Endothelial cell of umbilical vein (primary cell): ENCODE measurements around the gene LACTB. TPM values are rescaled to one million over a fixed set of nuclear protein-coding genes. Genes with fewer than 3 reads are reported as not detected.

Source experiments
- BruUV-seq: library from RNA; stranded (reverse); fragments of 400-500 nt; replicated peaks from 2 replicates; lab custom pipeline; 2021; lab: Mats Ljungman, UMichigan
- CTCF ChIA-PET: fragments of 300-600, 350-600 bp; sonication (Branson Sonifier 250); formaldehyde crosslinking; loops from one replicate; lab custom pipeline; 2021; ENCODE audit warnings: antibody characterized with exemption, inconsistent platforms; lab: Charles Lee
- POLR2A ChIA-PET: fragments of 300-600, 350-600 bp; sonication (Branson Sonifier 250); formaldehyde crosslinking; loops from one replicate; lab custom pipeline; 2021; ENCODE audit warnings: antibody characterized with exemption, inconsistent platforms; lab: Charles Lee
- DNase-seq: peaks from one replicate; pipeline ENCODE4 v3.0.0-alpha.2; 2011; ENCODE audit warnings: low read depth, low spot score
- FAIRE-seq: peaks from 2 replicates; lab custom pipeline; 2011; peaks lifted over from hg19 to GRCh38; lab: Jason Lieb, UNC
- H2AFZ ChIP-seq: 2 replicates; pipeline ENCODE4 v1.6.0; 2012; ENCODE audit warnings: low read depth, low read length, control low read depth, inconsistent platforms
- H3K27ac ChIP-seq: 2 replicates; pipeline ENCODE4 v1.5.1; 2011; ENCODE audit warnings: low read depth, mild to moderate bottlenecking, control low read depth, low read length, moderate library complexity; ENCODE audit not compliant: insufficient read depth
- H3K27me3 ChIP-seq, 2 experiments: 2 replicates each; pipeline versions ENCODE4 v1.6.0 to v1.6.1; 2011; ENCODE audit warnings: low read length in 2 of 2, mixed read lengths in 1 of 2; ENCODE audit not compliant: control insufficient read depth in 2 of 2, insufficient read depth in 2 of 2
- H3K36me3 ChIP-seq, 2 experiments: 2 replicates in 1 of 2; 3 replicates in 1 of 2; pipeline ENCODE4 v1.5.1; 2011; ENCODE audit warnings: low read length in 2 of 2, mild to moderate bottlenecking in 1 of 2, moderate library complexity in 1 of 2; ENCODE audit not compliant: control insufficient read depth in 2 of 2, insufficient read depth in 2 of 2; ENCODE audit errors: extremely low read depth in 1 of 2
- H3K4me1 ChIP-seq: 3 replicates; pipeline ENCODE4 v1.5.1; 2011; ENCODE audit warnings: mild to moderate bottlenecking, low read length; ENCODE audit not compliant: control insufficient read depth, insufficient read depth; ENCODE audit errors: extremely low read depth
- H3K4me2 ChIP-seq: 2 replicates; pipeline ENCODE4 v1.6.1; 2011; ENCODE audit warnings: low read length, control low read depth, mixed read lengths; ENCODE audit not compliant: insufficient read depth
- H3K4me3 ChIP-seq, 3 experiments: fragments of 200-600 bp in 1 of 3; sonication (generic), shearing (Covaris generic) in 1 of 3; replicated peaks in 1 of 3; 2 replicates each; pipeline ENCODE4 v1.5.1; 2011 to 2016; ENCODE audit warnings: control low read depth in 3 of 3, low read length in 3 of 3, mild to moderate bottlenecking in 2 of 3, inconsistent platforms in 1 of 3, low read depth in 1 of 3, moderate library complexity in 1 of 3; ENCODE audit not compliant: insufficient read depth in 1 of 3
- H3K79me2 ChIP-seq: 2 replicates; pipeline ENCODE4 v1.6.0; 2012; ENCODE audit warnings: low read length, inconsistent platforms; ENCODE audit not compliant: control insufficient read depth, insufficient read depth
- H3K9ac ChIP-seq: replicated peaks from 2 replicates; pipeline ENCODE3; 2011; ENCODE audit warnings: low read length, control low read depth; ENCODE audit not compliant: insufficient read depth; ENCODE audit errors: extremely low read depth
- H3K9me1 ChIP-seq: replicated peaks from 3 replicates; pipeline ENCODE4 v1.6.0; 2011; ENCODE audit warnings: mild to moderate bottlenecking, low read length; ENCODE audit not compliant: control insufficient read depth, insufficient read depth; ENCODE audit errors: extremely low read depth
- H3K9me3 ChIP-seq: replicated peaks from 2 replicates; pipeline ENCODE4 v1.5.1; 2012; ENCODE audit warnings: low read length, inconsistent platforms; ENCODE audit not compliant: control insufficient read depth, insufficient read depth
- H4K20me1 ChIP-seq: replicated peaks from 2 replicates; pipeline ENCODE3; 2011; ENCODE audit warnings: mild to moderate bottlenecking, low read length; ENCODE audit not compliant: control insufficient read depth, insufficient read depth; ENCODE audit errors: extremely low read depth
- CTCF ChIP-seq, 2 donors: IDR thresholded peaks; 1 replicate in 1 of 2; 2 replicates in 1 of 2; pipeline ENCODE4 v1.5.1; 2011; ENCODE audit warnings: low read length in 2 of 2, mild to moderate bottlenecking in 2 of 2, moderate library complexity in 2 of 2, control low read depth in 1 of 2, inconsistent platforms in 1 of 2, low read depth in 1 of 2; ENCODE audit not compliant: insufficient read depth in 1 of 2; ENCODE audit errors: extremely low read depth in 1 of 2
- EZH2 ChIP-seq: IDR thresholded peaks from 2 replicates; pipeline ENCODE4 v1.6.1; 2012; ENCODE audit warnings: borderline replicate concordance, low read depth, mild to moderate bottlenecking, moderate library complexity, low read length, inconsistent platforms; ENCODE audit not compliant: severe bottlenecking
- FOS ChIP-seq: IDR thresholded peaks from 2 replicates; pipeline ENCODE4 v1.6.1; 2011; ENCODE audit warnings: mild to moderate bottlenecking, low read length, moderate library complexity, borderline replicate concordance; ENCODE audit not compliant: insufficient read depth
- GATA2 ChIP-seq: IDR thresholded peaks from 2 replicates; pipeline ENCODE4 v1.7.0; 2011; ENCODE audit warnings: low read depth, mild to moderate bottlenecking, moderate library complexity, mixed read lengths, low read length; ENCODE audit not compliant: insufficient read length, insufficient read depth
- JUN ChIP-seq: IDR thresholded peaks from 2 replicates; pipeline ENCODE4 v1.6.1; 2011; ENCODE audit warnings: borderline replicate concordance, low read depth; ENCODE audit not compliant: insufficient read length, insufficient read depth
- MAX ChIP-seq: IDR thresholded peaks from 2 replicates; pipeline ENCODE4 v1.6.1; 2011; ENCODE audit not compliant: insufficient read depth, insufficient read length
- MYC ChIP-seq: IDR thresholded peaks from one replicate; pipeline ENCODE4 v1.6.1; 2011; ENCODE audit warnings: mild to moderate bottlenecking, low read depth, low read length
- POLR2A ChIP-seq: IDR thresholded peaks from 2 replicates; pipeline ENCODE4 v1.6.1; 2012; ENCODE audit warnings: low read depth, mild to moderate bottlenecking, control low read depth, low read length
- POLR2AphosphoS5 ChIP-seq: IDR thresholded peaks from 2 replicates; pipeline ENCODE4 v1.6.1; 2012; ENCODE audit warnings: low read depth, mild to moderate bottlenecking, control low read depth, low read length, moderate library complexity; ENCODE audit not compliant: insufficient read depth
- dilution Hi-C: fragments of 300-500 bp; cut with MboI; formaldehyde crosslinking; loops from one replicate; pipeline ENCODE4 v1.15.0; 2019; ENCODE audit warnings: low sequenced_read_pairs; ENCODE audit not compliant: extremely low pct_ligation_motif_present
- intact Hi-C: fragments of 100-400 bp; cut with micrococcal nuclease; formaldehyde crosslinking; loops from one replicate; pipeline ENCODE4 v1.10.0; 2022
- polyA plus RNA-seq, 4 experiments: library from polyadenylated mRNA; depleted of rRNA in 3 of 4; stranded (reverse) in 3 of 4; unstranded in 1 of 4; fragments of >200 nt; gene quantifications; 2 replicates each; pipeline versions ENCODE4 v1.2.1 to v1.2.3, GENCODE V29; 2011 to 2012; ENCODE audit warnings: missing spikeins in 1 of 4
- total RNA-seq: library from RNA; stranded (reverse); gene quantifications from 2 replicates; pipeline ENCODE4 v1.2.3, GENCODE V29; 2021

LACTB gene
- total and polyA plus RNA-seq, 2 donors (not counting 3 experiments of a cell fraction or from before 2014, with no cell fraction given), result 14.0 to 26.1 TPM

GRCh38 chr15:63084806-63085205 is 36.9 kb upstream of the LACTB start:
- no peak for FAIRE-seq
- POLR2A ChIA-PET, result no interaction called here

More at GRCh38 chr15:63084806-63085205, 36.9 kb upstream of the LACTB start:
- Histone ChIP-seq H3K9me1 (no peaks in the 10 kb centered on the region), H4K20me1 (no peaks in the 10 kb centered on the region), H3K4me2 (no peak overlapping the region), H3K9me3 (no peaks in the 10 kb centered on the region), H3K27me3 (no peaks in the 10 kb centered on the region), H3K27ac (no peak overlapping the region), H2AFZ (no peak overlapping the region), H3K4me3 (no peak overlapping the region), H3K9ac (no peak overlapping the region), H3K4me1 (peaks cover 8% of the 10 kb centered on the region), H3K79me2 (no peaks in the 10 kb centered on the region), H3K36me3 (no peaks in the 10 kb centered on the region)
- DNase-seq, result no peak
- dilution Hi-C loops, result no loop called here
- BruUV-seq, result no TSS peak
- TF ChIP-seq FOS (no peak), MYC (no peak), POLR2A (no peak), CTCF (IDR thresholded peaks at IDR 0.05; ENCODE audit: extremely low read depth in 1 of 2, insufficient read depth in 1 of 2, low read depth in 1 of 2, low read length in 2 of 2) (no peak), EZH2 (no peak), JUN (no peak), MAX (no peak), GATA2 (no peak), POLR2AphosphoS5 (no peak)
- CTCF ChIA-PET, result interaction anchor here (0.7 kb wide), 1 partner anchor 37 kb away, joined by 3 read pairs; no protein-coding TSS in a partner anchor
- intact Hi-C loops, result no loop called here
